ENCODE data around the gene OGA.
"Not testable (repeated sequence)": the region's sequence is repeated elsewhere in the genome, so short reads cannot be mapped to it uniquely, and the experiment has no call there.

OGA gene

DNA sequence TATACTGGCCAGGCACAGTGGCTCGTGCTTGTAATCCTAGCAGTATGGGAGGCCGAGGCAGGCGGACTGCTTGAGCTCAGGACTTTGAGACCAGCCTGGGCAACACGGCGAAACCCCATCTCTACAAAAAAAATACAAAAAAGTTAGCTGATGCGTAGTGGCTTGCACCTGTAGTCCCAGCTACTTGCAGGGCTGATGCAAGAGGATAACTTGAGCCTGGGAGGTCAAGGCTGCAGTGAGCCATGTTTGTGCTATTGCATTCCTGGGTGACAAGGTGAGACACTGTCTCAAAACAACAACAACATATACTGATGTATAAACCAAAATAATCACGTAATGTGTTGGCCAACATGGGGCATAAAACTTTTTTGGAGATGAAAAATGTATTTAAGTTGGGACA lies 28.6 kb downstream of the OGA start:
- no peak overlapping the region for H3K27ac ChIP-seq
- H3K27me3 ChIP-seq = no peaks in the 10 kb centered on the region
- H3K36me3 ChIP-seq = peaks cover 95 to 99% (median 98%) of the 10 kb centered on the region in 3 donors
- intact Hi-C loops (cut with DNase I; ENCODE audit: low total_unique reads) = no loop called here
- peaks cover 0 to 2% (median 0%) of the 10 kb centered on the region in 4 donors for H3K4me1 ChIP-seq
- TF ChIP-seq, protein P1, sequence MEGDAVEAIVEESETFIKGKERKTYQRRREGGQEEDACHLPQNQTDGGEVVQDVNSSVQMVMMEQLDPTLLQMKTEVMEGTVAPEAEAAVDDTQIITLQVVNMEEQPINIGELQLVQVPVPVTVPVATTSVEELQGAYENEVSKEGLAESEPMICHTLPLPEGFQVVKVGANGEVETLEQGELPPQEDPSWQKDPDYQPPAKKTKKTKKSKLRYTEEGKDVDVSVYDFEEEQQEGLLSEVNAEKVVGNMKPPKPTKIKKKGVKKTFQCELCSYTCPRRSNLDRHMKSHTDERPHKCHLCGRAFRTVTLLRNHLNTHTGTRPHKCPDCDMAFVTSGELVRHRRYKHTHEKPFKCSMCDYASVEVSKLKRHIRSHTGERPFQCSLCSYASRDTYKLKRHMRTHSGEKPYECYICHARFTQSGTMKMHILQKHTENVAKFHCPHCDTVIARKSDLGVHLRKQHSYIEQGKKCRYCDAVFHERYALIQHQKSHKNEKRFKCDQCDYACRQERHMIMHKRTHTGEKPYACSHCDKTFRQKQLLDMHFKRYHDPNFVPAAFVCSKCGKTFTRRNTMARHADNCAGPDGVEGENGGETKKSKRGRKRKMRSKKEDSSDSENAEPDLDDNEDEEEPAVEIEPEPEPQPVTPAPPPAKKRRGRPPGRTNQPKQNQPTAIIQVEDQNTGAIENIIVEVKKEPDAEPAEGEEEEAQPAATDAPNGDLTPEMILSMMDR (IDR thresholded peaks at IDR 0.05) = no peak
- DNase-seq = no peak
- H3K9me3 ChIP-seq = no peaks in the 10 kb centered on the region
- no peak overlapping the region for H3K4me3 ChIP-seq

DNA sequence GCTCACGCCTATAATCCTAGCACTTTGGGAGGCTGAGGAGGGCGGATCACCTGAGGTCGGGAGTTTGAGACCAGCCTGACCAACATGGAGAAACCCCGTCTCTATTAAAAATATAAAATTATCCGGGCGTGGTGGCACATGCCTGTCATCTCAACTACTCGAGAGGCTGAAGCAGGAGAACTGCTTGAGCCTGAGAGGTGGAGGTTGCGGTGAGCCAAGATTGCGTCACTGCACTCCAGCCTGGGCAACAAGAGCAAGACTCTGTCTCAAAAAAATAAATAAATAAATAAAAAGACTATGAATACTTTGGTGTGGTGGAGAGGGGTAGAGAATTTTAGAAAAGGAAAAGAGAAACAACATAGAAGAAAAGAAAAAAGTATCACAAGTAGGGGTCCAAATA lies 29.0 kb downstream of the OGA start:
- H3K36me3 ChIP-seq = peaks cover 95 to 99% (median 98%) of the 10 kb centered on the region in 3 donors
- H3K27ac ChIP-seq; DNase-seq; H3K4me1 ChIP-seq; intact Hi-C loops (cut with DNase I; ENCODE audit: low total_unique reads); H3K27me3 ChIP-seq; H3K9me3 ChIP-seq; H3K4me3 ChIP-seq: not testable (repeated sequence)

DNA sequence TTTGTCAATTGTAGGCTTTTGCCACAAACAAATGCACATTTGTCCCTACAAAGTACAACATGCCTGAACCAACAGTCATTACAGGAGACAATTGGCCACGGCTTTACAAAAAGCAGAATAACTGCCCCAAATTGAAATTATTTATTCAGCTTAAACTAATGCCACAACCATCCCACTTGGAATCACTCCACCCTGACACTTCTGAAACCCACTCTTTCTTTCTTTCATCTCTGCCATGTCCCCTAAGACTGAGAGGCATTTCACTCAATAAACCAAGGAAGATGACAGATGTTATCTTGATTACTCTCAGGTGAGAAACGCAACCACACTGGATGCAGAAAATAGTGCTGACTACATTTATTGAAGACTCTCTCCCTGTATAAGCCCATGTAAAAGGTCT lies 32.4 kb downstream of the OGA start:
- no peak for DNase-seq
- Histone ChIP-seq H3K27me3 (peaks cover 0 to under 1% of the 10 kb centered on the region in 2 donors), H3K4me1 (peaks cover 0 to 30% (median 18%) of the 10 kb centered on the region in 4 donors), H3K9me3 (no peaks in the 10 kb centered on the region), H3K27ac (no peak overlapping the region), H3K4me3 (no peak overlapping the region), H3K36me3 (peaks cover 61 to 68% (median 67%) of the 10 kb centered on the region in 3 donors)
- TF ChIP-seq, protein P1 (IDR thresholded peaks at IDR 0.05) = no peak
- intact Hi-C loops (cut with DNase I; ENCODE audit: low total_unique reads) = no loop called here

DNA sequence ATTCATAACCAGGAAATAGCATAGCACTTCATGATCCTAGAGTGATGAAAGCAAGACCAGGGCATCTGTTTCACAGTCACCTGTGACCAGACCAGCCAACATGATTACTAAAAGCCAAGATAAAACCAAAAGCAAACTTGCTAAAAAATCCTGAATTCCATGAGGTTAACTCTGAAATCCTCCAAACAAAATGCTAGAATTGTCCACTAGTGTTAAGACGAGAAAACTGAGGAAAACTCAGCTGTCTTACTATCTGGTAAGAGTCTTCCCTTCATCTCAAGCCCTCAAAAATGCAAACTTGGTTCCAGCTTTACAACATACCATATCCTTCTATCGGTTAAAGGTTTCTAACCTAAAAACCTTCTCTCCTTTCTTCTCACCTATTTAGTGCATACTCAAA lies 33.7 kb downstream of the OGA start:
- H3K36me3 ChIP-seq = peaks cover 48 to 55% (median 54%) of the 10 kb centered on the region in 3 donors
- H3K9me3 ChIP-seq = no peaks in the 10 kb centered on the region
- H3K4me3 ChIP-seq = no peak overlapping the region
- no peak overlapping the region for H3K27ac ChIP-seq
- DNase-seq = no peak
- intact Hi-C loops (cut with DNase I; ENCODE audit: low total_unique reads) = no loop called here
- TF ChIP-seq, protein P1 (IDR thresholded peaks at IDR 0.05) = no peak
- peaks cover 0 to 42% (median 27%) of the 10 kb centered on the region in 4 donors for H3K4me1 ChIP-seq
- H3K27me3 ChIP-seq = peaks cover 0 to 13% of the 10 kb centered on the region in 2 donors

DNA sequence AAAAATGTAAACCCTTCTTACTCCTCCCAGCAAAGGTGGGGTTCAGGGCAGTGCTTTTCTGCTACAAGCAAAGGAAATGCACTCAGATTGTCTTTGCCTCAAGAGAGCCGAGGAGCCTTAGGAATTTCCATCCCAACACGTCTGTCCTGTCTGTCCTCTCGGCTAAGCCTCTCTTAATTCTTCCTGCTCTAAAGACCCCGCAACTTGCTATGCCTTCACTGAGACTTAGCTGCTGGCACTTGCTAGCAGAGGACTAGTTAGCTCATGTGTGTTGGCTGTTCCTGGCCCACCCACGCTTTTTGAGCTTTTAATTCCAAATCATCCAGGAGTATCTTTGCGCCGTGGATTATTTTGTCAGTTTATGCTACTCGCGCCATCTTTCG lies 34.5 kb downstream of the OGA start:
- no peak for DNase-seq
- intact Hi-C loops (cut with DNase I; ENCODE audit: low total_unique reads) = no loop called here
- H3K4me1 ChIP-seq = peaks cover 4 to 50% (median 34%) of the 10 kb centered on the region in 4 donors

More for the DNA sequence above, 34.5 kb downstream of the OGA start:
- H3K9me3 ChIP-seq = no peaks in the 10 kb centered on the region
- H3K27ac ChIP-seq = peak overlapping the region; percentile 13 to 40
- peaks cover 0 to 21% of the 10 kb centered on the region in 2 donors for H3K27me3 ChIP-seq
- TF ChIP-seq, protein P1 (IDR thresholded peaks at IDR 0.05) = no peak
- peak overlapping the region; percentile 55 to 68 for H3K4me3 ChIP-seq
- peaks cover 40 to 47% (median 46%) of the 10 kb centered on the region in 3 donors for H3K36me3 ChIP-seq

Measured in tibial artery (tissue), 4 donors.